Measurements from ENCODE around the gene SYNGR2.

- TF ChIP-seq EP300 (IDR thresholded peaks at IDR 0.05) (no peak), CTCF (IDR thresholded peaks at IDR 0.05) (no peak), POLR2AphosphoS5 (IDR thresholded peaks at IDR 0.05) (no peak)
Observed at GRCh38 chr17:78170692-78171590, 2.6 kb downstream of the SYNGR2 start.

Measured in stomach (tissue), 4 donors.